ENCODE measurements around the gene BARHL1. TPM values are rescaled to one million over a fixed set of nuclear protein-coding genes. Genes with fewer than 3 reads are reported as not detected.

Gene BARHL1
- polyA plus RNA-seq, 2 of the 4 experiments (the other 2 are of a cell fraction), result not detected

- TF ChIP-seq, protein P1, sequence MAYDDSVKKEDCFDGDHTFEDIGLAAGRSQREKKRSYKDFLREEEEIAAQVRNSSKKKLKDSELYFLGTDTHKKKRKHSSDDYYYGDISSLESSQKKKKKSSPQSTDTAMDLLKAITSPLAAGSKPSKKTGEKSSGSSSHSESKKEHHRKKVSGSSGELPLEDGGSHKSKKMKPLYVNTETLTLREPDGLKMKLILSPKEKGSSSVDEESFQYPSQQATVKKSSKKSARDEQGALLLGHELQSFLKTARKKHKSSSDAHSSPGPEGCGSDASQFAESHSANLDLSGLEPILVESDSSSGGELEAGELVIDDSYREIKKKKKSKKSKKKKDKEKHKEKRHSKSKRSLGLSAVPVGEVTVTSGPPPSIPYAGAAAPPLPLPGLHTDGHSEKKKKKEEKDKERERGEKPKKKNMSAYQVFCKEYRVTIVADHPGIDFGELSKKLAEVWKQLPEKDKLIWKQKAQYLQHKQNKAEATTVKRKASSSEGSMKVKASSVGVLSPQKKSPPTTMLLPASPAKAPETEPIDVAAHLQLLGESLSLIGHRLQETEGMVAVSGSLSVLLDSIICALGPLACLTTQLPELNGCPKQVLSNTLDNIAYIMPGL (CRISPR knock-in tag; IDR thresholded peaks at IDR 0.05; ENCODE audit: borderline replicate concordance), result no peak
- TF ChIP-seq MAX (IDR thresholded peaks at IDR 0.05) (no peak), EP300 (IDR thresholded peaks at IDR 0.05) (no peak), POLR2AphosphoS2 (conservative IDR thresholded peaks at IDR 0.05; ENCODE audit: low read length) (no peak), MAFK (IDR thresholded peaks at IDR 0.05; ENCODE audit: partially characterized antibody) (no peak)
These were observed 5.3 kb upstream of the BARHL1 start (continued) for GRCh38 chr9:132577119-132577518.

DNA sequence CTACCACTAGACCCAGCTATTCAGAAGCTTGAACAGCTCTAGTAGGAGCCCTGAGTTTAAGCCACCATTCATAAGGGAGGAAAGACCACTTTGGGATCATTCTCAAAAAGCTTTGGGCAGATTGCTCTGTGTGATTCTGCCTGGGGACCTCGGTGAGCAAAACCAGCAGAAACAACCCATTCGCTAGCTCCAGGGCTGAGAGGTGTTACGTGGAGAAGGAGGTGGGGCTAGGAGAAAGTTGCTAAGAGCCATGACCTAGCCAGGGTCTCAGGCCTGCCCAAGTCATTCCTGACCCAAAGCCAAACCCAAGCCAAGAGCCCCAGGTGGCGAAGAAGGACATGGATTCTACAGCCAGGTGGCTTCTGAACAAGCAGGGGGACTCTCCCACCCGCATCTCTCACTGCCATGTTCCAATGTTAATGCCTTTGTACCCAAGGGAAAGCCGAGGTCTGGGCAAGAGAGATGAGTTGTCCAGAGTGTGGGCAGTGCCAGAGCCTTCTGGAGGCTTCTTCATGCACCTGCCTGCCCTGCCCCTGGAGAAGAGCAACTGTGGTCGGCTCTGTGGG, 4.0 kb upstream of the BARHL1 start:
- ChIA-PET POLR2A (no interaction called here), CTCF (interaction anchor here (1.1 to 13.9 kb wide), 4 partner anchors 8 to 71 kb away, joined by 3 to 176 read pairs (median 4); no protein-coding TSS in a partner anchor)
- peaks cover 5% of the 10 kb centered on the region; the same call in 2 of the 3 replicates for H3K4me1 ChIP-seq
- ATAC-seq (no peak), DNase-seq (ENCODE audit: low read depth in 1 of 2, low spot score in 1 of 2) (no peak), FAIRE-seq (no peak)
- WGBS (ENCODE audit: missing lambda C conversion rate), result 12% methylated on average over 7 of the region's 7 CpGs
- TF ChIP-seq KDM5A (IDR thresholded peaks at IDR 0.05) (no peak), ZFP36 (IDR thresholded peaks at IDR 0.05; ENCODE audit: borderline replicate concordance, partially characterized antibody) (no peak), HEYL (CRISPR knock-in tag; IDR thresholded peaks at IDR 0.05) (no peak), JUNB (IDR thresholded peaks at IDR 0.05) (no peak), HOXB5 (CRISPR knock-in tag; IDR thresholded peaks at IDR 0.05) (no peak), FOSL2 (IDR thresholded peaks at IDR 0.05) (no peak), FOSL2 (CRISPR knock-in tag; IDR thresholded peaks at IDR 0.05) (no peak), FOSB (CRISPR knock-in tag; IDR thresholded peaks at IDR 0.05) (no peak), HDAC2 (IDR thresholded peaks at IDR 0.05) (no peak), MAZ (IDR thresholded peaks at IDR 0.05; ENCODE audit: borderline replicate concordance, low read depth, low read length) (no peak), HES2 (IDR thresholded peaks at IDR 0.05) (no peak), CEBPB (IDR thresholded peaks at IDR 0.05) (no peak), JUN (IDR thresholded peaks at IDR 0.05) (no peak), RNF2 (IDR thresholded peaks at IDR 0.05; ENCODE audit: borderline replicate concordance, low read depth) (no peak), RFX5 (IDR thresholded peaks at IDR 0.05) (no peak), ZC3H11A (IDR thresholded peaks at IDR 0.05) (no peak)
- no peaks in the 10 kb centered on the region for H3K9me3 ChIP-seq
- no peak overlapping the region for H3K4me3 ChIP-seq
- no peak overlapping the region for H3K27ac ChIP-seq
- no peak overlapping the region for H3K4me2 ChIP-seq

DNA sequence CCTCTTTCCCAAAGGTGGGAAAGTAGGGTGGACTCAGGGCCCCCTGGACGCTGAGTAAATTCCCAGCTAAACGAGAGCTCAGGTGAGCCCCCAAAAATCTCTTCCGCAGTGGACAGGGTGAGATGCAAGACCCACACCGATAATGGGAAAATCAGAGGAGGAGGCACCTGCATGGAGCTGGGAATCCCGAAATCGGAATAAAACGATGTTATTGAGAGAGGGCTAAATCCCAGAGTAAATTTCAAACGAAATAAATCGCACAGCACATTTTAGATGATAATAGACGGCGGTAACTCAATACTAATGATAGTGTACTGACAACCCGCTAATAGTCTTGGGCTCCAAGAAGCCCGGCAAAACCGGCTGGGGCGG, 3.0 kb upstream of the BARHL1 start:
- Histone ChIP-seq H3K27ac (no peak overlapping the region), H3K4me3 (no peak overlapping the region), H3K4me2 (no peak overlapping the region), H3K9me3 (no peaks in the 10 kb centered on the region), H3K4me1 (peaks cover 5% of the 10 kb centered on the region; the same call in 2 of the 3 replicates)
- DNase-seq (ENCODE audit: low read depth in 1 of 2, low spot score in 1 of 2) (no peak), FAIRE-seq (no peak), ATAC-seq (no peak)
- 13% methylated on average over 15 of the region's 15 CpGs for WGBS (ENCODE audit: missing lambda C conversion rate)
- no peak for TF ChIP-seq CBX8 (IDR thresholded peaks at IDR 0.05)
- no peak for TF ChIP-seq CBX2 (IDR thresholded peaks at IDR 0.05; ENCODE audit: borderline replicate concordance, low read depth)
- no peak for TF ChIP-seq EP300 (IDR thresholded peaks at IDR 0.05)
- no peak for TF ChIP-seq HOXB5 (CRISPR knock-in tag; IDR thresholded peaks at IDR 0.05)
- TF ChIP-seq FOSB (CRISPR knock-in tag; IDR thresholded peaks at IDR 0.05), result no peak
- CTCF ChIA-PET, result interaction anchor here (1.0 to 13.9 kb wide), 3 partner anchors 9 to 169 kb away, joined by 3 to 176 read pairs (median 4); no protein-coding TSS in a partner anchor
- POLR2A ChIA-PET, result no interaction called here
